ENCODE data around the gene CNGA4.

The CNGA4 gene, protein sequence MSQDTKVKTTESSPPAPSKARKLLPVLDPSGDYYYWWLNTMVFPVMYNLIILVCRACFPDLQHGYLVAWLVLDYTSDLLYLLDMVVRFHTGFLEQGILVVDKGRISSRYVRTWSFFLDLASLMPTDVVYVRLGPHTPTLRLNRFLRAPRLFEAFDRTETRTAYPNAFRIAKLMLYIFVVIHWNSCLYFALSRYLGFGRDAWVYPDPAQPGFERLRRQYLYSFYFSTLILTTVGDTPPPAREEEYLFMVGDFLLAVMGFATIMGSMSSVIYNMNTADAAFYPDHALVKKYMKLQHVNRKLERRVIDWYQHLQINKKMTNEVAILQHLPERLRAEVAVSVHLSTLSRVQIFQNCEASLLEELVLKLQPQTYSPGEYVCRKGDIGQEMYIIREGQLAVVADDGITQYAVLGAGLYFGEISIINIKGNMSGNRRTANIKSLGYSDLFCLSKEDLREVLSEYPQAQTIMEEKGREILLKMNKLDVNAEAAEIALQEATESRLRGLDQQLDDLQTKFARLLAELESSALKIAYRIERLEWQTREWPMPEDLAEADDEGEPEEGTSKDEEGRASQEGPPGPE

DNA sequence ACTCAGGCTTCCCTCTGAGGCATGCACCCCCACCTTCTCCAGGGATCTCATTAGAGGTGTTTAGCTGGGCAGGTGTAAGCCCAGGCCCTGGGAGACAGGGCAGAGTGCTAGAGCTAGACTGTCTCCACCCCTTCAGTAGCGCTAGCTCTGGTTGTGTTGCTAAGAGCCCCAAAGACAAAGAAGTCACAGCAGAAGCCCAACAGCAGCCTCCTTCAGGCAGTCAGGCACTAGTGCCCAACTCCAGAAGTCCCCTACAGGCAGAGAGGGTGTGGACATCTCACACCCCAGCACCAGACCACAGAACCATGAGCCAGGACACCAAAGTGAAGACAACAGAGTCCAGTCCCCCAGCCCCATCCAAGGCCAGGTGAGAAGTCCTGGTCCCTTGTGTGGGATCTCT, at the start of gene CNGA4:
Gene CNGA4, plus strand, starts transcription at position 188 of the 400 bp plus-strand sequence. Its CDS starts 118 bp downstream, at position 306.
- no peak for DNase-seq (ENCODE audit: low read depth)
- H3K4me3 ChIP-seq (ENCODE audit: low read depth, low read length) = no peak within 1 kb of the TSS

DNA sequence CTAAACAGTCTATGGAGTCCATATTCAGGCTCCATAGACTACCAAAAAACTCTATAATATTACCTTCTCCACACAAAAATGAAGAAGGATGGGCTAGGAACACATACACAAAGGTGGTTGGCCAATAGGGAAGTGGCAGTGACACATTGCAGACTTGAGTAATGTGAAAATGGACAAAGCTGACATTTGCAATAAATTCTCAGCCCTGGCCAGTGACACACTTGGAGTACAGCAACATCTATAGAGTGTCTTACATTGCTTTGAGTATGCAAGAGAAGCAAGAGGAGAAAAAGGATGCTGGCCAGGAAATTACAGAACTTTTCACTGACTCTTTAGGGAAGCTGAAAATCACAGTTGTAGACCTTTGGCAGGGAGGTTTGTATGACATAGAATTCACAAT, 47.1 kb upstream of the CNGA4 start:
- no peak overlapping the region for H3K4me3 ChIP-seq (ENCODE audit: low read depth, low read length)
- DNase-seq (ENCODE audit: low read depth) = no peak

DNA sequence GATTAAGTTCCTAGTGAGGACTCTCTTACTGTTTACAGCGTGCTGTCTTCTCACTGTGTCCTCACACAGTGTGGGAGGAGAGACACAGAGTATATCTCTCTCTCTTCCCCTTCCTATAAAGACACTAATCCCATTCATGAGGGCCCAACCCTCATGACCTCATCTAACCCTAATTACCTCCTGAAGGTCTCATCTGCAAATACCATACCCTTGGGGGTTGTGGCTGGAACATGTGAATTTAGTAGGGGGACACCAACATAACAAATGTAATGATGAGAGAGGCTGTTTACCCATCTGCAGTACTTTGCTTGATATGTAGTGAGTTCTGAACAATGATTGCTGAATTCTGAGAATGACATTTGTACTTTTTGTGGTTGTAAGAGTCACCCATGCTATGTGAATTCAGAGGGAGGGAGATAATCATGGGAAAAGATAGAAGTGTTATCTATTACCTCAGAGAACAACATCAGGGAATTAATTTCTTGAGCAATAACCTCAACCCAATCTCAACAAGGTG, 44.8 kb upstream of the CNGA4 start:
- H3K4me3 ChIP-seq (ENCODE audit: low read depth, low read length) = no peak overlapping the region
- DNase-seq (ENCODE audit: low read depth) = no peak

DNA sequence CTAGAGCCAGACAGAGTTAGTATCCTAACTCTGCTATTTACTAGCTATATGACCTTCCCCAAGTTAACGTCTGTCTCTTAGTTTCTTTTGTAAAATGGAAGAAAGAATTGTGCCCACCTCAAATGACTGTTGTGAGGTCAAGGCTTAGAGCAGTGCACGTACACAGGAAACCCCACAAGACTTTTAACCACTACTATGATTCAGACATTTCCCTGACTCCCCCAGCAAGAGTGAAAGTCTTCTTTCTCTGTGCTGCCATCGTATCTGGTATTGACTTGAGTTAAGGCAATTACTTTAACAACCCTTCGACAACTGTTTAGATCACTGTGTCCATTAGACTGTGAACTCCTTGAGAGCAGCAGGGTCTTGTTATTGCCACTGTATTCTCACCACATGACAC, 42.5 kb upstream of the CNGA4 start:
- no peak overlapping the region for H3K4me3 ChIP-seq (ENCODE audit: low read depth, low read length)
- no peak for DNase-seq (ENCODE audit: low read depth)

GRCh38 chr11:6197466-6198200, 41.3 kb upstream of the CNGA4 start:
- no peak for DNase-seq (ENCODE audit: low read depth)

GRCh38 chr11:6199174-6199810, 39.6 kb upstream of the CNGA4 start, which contains the start of gene OR52W1:
Gene OR52W1, plus strand, starts transcription at chr11:6199224. Its CDS starts 0 bp downstream, at chr11:6199224.
- no peak within 1 kb of the TSS for H3K4me3 ChIP-seq (ENCODE audit: low read depth, low read length)
- DNase-seq (ENCODE audit: low read depth) = no peak

More at GRCh38 chr11:6197466-6198200, 41.3 kb upstream of the CNGA4 start:
- H3K4me3 ChIP-seq (ENCODE audit: low read depth, low read length) = no peak overlapping the region

- no peak for DNase-seq (ENCODE audit: low read depth)
- H3K4me3 ChIP-seq (ENCODE audit: low read depth, low read length) = no peak overlapping the region
These were observed 37.9 kb upstream of the CNGA4 start for GRCh38 chr11:6200975-6201374.

GRCh38 chr11:6201481-6201880, 37.4 kb upstream of the CNGA4 start:
- no peak overlapping the region for H3K4me3 ChIP-seq (ENCODE audit: low read depth, low read length)
- no peak for DNase-seq (ENCODE audit: low read depth)

DNA sequence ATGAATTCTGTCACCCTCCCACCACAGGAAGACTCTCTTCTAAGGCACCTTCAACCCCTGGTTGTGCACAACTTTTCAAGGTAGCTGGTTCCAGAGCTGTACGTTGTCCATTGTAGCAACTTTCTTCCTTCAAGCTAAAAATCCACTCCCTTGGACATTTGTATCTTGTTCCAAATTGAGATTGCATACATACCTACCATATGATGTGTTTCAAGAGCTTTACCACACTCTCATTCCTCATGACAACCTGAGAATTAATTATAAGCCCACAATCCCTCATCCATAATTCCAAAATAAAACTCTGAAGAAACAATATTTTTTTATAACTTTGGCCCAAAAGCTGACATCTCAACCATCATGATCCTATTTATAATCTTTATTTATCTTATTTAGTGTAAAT, 36.8 kb upstream of the CNGA4 start:
- DNase-seq (ENCODE audit: low read depth) = no peak
- no peak overlapping the region for H3K4me3 ChIP-seq (ENCODE audit: low read depth, low read length)

DNA sequence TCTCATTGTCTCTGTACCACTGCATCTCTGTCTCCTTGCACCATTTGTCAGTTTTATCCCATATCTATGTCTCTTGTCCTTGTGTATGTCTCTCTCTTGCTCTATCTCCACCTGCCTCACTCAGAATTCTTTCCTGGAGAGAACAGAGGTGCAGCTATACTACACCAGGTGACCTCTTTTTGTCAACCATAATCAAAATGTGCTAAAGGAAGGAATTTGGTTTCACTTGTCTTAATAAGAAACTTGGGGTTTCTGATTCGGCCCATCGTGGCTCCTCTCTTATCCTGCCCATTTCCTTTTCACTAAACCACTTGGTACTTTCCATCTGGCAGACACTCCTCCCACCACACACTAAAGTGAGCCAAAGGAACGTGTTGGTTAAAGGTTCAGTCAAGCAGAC, 35.6 kb upstream of the CNGA4 start:
- H3K4me3 ChIP-seq (ENCODE audit: low read depth, low read length) = no peak overlapping the region
- no peak for DNase-seq (ENCODE audit: low read depth)

GRCh38 chr11:6204706-6205105, 34.2 kb upstream of the CNGA4 start:
- H3K4me3 ChIP-seq (ENCODE audit: low read depth, low read length) = no peak overlapping the region
- peak; percentile 24 for DNase-seq (ENCODE audit: low read depth)

GRCh38 chr11:6205366-6205765, 33.5 kb upstream of the CNGA4 start, which contains the start of gene C11orf42:
Gene C11orf42, plus strand, starts transcription at chr11:6205557. Its CDS starts 59 bp downstream, at chr11:6205616.
- H3K4me3 ChIP-seq (ENCODE audit: low read depth, low read length) = no peak within 1 kb of the TSS
- no peak for DNase-seq (ENCODE audit: low read depth)

- H3K4me3 ChIP-seq (ENCODE audit: low read depth, low read length) = no peak overlapping the region
- DNase-seq (ENCODE audit: low read depth) = no peak
These were observed 32.3 kb upstream of the CNGA4 start for GRCh38 chr11:6206456-6207180.

DNA sequence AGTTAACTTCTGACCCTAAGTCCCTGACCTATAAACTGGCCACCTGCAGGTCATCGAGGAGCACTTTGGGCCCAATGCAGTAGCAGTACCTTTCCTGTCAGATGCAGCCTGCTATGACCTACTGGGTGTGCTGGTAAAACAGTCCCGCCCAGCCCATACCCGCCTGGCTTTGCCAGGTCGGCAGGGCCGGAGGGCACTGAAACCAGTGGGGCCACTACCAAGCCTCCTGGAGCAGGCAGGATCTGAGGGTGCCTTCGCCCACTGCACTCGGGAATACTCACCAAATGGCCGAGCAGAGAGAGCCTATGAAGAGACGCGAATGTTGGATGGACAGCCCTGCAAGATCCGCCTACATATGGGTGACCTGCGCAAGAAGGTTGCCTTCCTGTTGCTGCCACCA, 29.1 kb upstream of the CNGA4 start:
- H3K4me3 ChIP-seq (ENCODE audit: low read depth, low read length) = no peak overlapping the region
- no peak for DNase-seq (ENCODE audit: low read depth)

GRCh38 chr11:6210274-6210955, 28.5 kb upstream of the CNGA4 start:
- no peak overlapping the region for H3K4me3 ChIP-seq (ENCODE audit: low read depth, low read length)
- no peak for DNase-seq (ENCODE audit: low read depth)

DNA sequence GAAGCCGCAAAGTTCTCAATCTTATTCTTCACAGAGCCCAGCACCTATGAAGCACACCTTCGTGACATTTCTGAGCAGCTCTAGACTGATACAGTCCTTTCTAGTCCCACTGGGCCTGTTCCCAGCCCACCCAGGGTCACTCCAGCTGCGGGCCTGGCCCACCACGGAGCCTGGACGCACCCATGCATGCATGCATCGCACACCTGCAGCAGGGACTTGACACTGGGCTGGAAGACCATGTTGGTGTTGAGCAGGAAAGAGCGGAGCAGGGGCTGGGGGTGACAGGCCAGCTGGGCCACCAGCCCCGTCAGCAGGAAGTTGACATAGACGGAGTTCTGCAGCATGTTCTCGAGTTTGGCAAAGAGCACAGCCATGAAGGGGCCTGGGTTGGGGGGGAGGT, 24.4 kb upstream of the CNGA4 start:
- no peak overlapping the region for H3K4me3 ChIP-seq (ENCODE audit: low read depth, low read length)
- DNase-seq (ENCODE audit: low read depth) = no peak

DNA sequence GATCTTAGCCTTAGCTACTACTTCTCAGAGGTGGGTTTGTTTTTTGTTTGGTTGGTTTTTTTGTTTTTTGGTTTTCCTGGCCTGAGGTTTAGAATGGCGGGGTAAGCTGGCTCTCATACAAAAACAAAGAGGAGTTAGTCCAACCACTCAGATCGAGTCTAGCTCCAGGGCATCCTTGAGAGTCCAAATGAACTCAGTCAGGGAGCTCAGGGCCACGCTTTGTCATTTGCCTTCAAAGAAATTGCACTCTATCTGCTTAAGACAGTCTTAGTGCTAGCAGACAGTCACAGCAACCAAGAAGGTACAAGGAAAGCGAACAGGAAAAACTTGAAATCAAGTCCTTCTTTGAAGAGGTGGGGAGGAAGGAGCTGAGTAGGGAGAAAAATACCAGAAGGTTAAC, 22.4 kb upstream of the CNGA4 start:
- DNase-seq (ENCODE audit: low read depth) = no peak
- H3K4me3 ChIP-seq (ENCODE audit: low read depth, low read length) = no peak overlapping the region

GRCh38 chr11:6217722-6218121, 21.2 kb upstream of the CNGA4 start:
- no peak for DNase-seq (ENCODE audit: low read depth)
- H3K4me3 ChIP-seq (ENCODE audit: low read depth, low read length) = no peak overlapping the region

All from skeletal muscle cell (primary cell).